GM08714 (cell line): ENCODE results near the gene RALB.

Source experiments
- H3K4me3 ChIP-seq: fragments of 200-500 bp; sonication (Bioruptor generic); 2 replicates; pipeline ENCODE4 v1.5.1; 2014; ENCODE audit warnings: mild to moderate bottlenecking, low read length, inconsistent platforms
- ZNF274 ChIP-seq: IDR thresholded peaks from 2 replicates; pipeline ENCODE4 v1.6.1; 2012; ENCODE audit warnings: mild to moderate bottlenecking, low read depth, low read length

The RALB gene

GRCh38 chr2:120244656-120245519 lies 7.8 kb upstream of the RALB start:
- H3K4me3 ChIP-seq = no peak overlapping the region
- TF ChIP-seq ZNF274 = no peak

- no peak for TF ChIP-seq ZNF274
- no peak overlapping the region for H3K4me3 ChIP-seq
Measured at GRCh38 chr2:120245520-120246332, 6.9 kb upstream of the RALB start.

GRCh38 chr2:120246546-120247300 lies 5.9 kb upstream of the RALB start:
- H3K4me3 ChIP-seq = no peak overlapping the region
- no peak for TF ChIP-seq ZNF274

GRCh38 chr2:120247851-120248250 lies 4.8 kb upstream of the RALB start:
- no peak for TF ChIP-seq ZNF274
- no peak overlapping the region for H3K4me3 ChIP-seq

GRCh38 chr2:120250640-120251039 lies 2.0 kb upstream of the RALB start:
- no peak for TF ChIP-seq ZNF274
- no peak overlapping the region for H3K4me3 ChIP-seq

GRCh38 chr2:120251078-120251477 lies 1.6 kb upstream of the RALB start:
- TF ChIP-seq ZNF274 = no peak
- no peak overlapping the region for H3K4me3 ChIP-seq

- peak overlapping the region; percentile 75; the same call in 1 of the 2 replicates for H3K4me3 ChIP-seq
- TF ChIP-seq ZNF274 = no peak
Measured at GRCh38 chr2:120251880-120252224, 800 bp upstream of the RALB start.

GRCh38 chr2:120253021-120253882 lies 600 bp downstream of the RALB start:
- peak overlapping the region; percentile 66 for H3K4me3 ChIP-seq
- TF ChIP-seq ZNF274 = no peak

- H3K4me3 ChIP-seq = peak overlapping the region; percentile 66; the same call in 1 of the 2 replicates
- TF ChIP-seq ZNF274 = no peak
Measured at GRCh38 chr2:120254178-120254577, 1.5 kb downstream of the RALB start.

GRCh38 chr2:120255071-120255470 lies 2.4 kb downstream of the RALB start:
- no peak for TF ChIP-seq ZNF274
- H3K4me3 ChIP-seq = peak overlapping the region; percentile 7; the same call in 1 of the 2 replicates

- H3K4me3 ChIP-seq = no peak overlapping the region
- no peak for TF ChIP-seq ZNF274
Measured at GRCh38 chr2:120255986-120256650, 3.5 kb downstream of the RALB start.

- no peak for TF ChIP-seq ZNF274
- H3K4me3 ChIP-seq = no peak overlapping the region
Measured at GRCh38 chr2:120256651-120257000, 4.0 kb downstream of the RALB start.

GRCh38 chr2:120257522-120257921 lies 4.9 kb downstream of the RALB start:
- no peak for TF ChIP-seq ZNF274
- H3K4me3 ChIP-seq = no peak overlapping the region
